ENCODE measurements around the gene FLG. TPM values are rescaled to one million over a fixed set of nuclear protein-coding genes. Genes with fewer than 3 reads are reported as not detected.

Gene FLG
- total and polyA plus RNA-seq, 2 of the 4 experiments (the other 2 are of a cell fraction), result under 0.01 TPM; not detected in 1

GRCh38 chr1:152343006-152343405 lies 18.0 kb upstream of the FLG start:
- intact Hi-C loops (cut with micrococcal nuclease) (no loop called here), dilution Hi-C loops (cut with HindIII; ENCODE audit: low sequenced_read_pairs, unreplicated experiment) (no loop called here), in situ Hi-C loops (cut with MboI; ENCODE audit: low sequenced_read_pairs) (no loop called here)
- Histone ChIP-seq H3K9me1 (ENCODE audit: insufficient read depth, low read length) (no peaks in the 10 kb centered on the region), H3K79me1 (ENCODE audit: low read depth in 1 of 2, low read length in 2 of 2) (no peaks in the 10 kb centered on the region), H4K20me1 (ENCODE audit: insufficient read depth, low read length) (no peaks in the 10 kb centered on the region), H2AFZ (replicated peaks; ENCODE audit: low read length, poor library complexity) (no peak overlapping the region), H3K27me3 (ENCODE audit: control insufficient read depth, insufficient read depth, low read length) (no peaks in the 10 kb centered on the region), H3K56ac (ENCODE audit: extremely low read depth, insufficient read depth, low read length) (no peak overlapping the region), H2BK15ac (ENCODE audit: low read depth, low read length) (no peak overlapping the region), H2BK20ac (ENCODE audit: low read depth, low read length) (no peak overlapping the region), H3K4me2 (ENCODE audit: low read depth, low read length) (no peak overlapping the region), H3K27ac (ENCODE audit: insufficient read depth, low read length) (no peak overlapping the region), H3K23ac (ENCODE audit: low read depth, low read length) (no peak overlapping the region), H3K4me3 (ENCODE audit: insufficient read depth, low read depth, low read length) (no peak overlapping the region), H3K9me3 (ENCODE audit: control insufficient read depth, insufficient read depth, low read length) (no peaks in the 10 kb centered on the region), H3K4me1 (ENCODE audit: control insufficient read depth, insufficient read depth, low read length) (no peaks in the 10 kb centered on the region), H4K5ac (ENCODE audit: low read depth, low read length) (no peak overlapping the region), H2BK5ac (ENCODE audit: low read depth, low read length, poor library complexity, severe bottlenecking) (no peak overlapping the region), H3K14ac (replicated peaks; ENCODE audit: low read depth, low read length) (no peak overlapping the region), H4K8ac (ENCODE audit: low read depth in 2 of 2, low read length in 2 of 2) (no peak overlapping the region), H3K9ac (ENCODE audit: low read depth, low read length) (no peak overlapping the region), H3K36me3 (ENCODE audit: control insufficient read depth, insufficient read depth, low read length) (no peaks in the 10 kb centered on the region), H2AK9ac (replicated peaks; ENCODE audit: low read depth, low read length, poor library complexity) (no peak overlapping the region), H4K91ac (ENCODE audit: insufficient read depth, low read depth, low read length) (no peak overlapping the region), H3K4ac (ENCODE audit: low read depth, low read length) (no peak overlapping the region), H2BK120ac (ENCODE audit: low read depth, low read length) (no peak overlapping the region), H2AK5ac (ENCODE audit: low read depth, low read length) (no peak overlapping the region), H3K18ac (ENCODE audit: low read depth, low read length) (no peak overlapping the region)
- no peak for DNase-seq
- ChIA-PET POLR2A (ENCODE audit: unreplicated experiment) (no interaction called here), CTCF (interaction anchor here (1.2 kb wide), 1 partner anchor 115 kb away, joined by 4 read pairs; no protein-coding TSS in a partner anchor)
- 20% methylated on average over 1 of the region's 3 CpGs; no CpG with 5 or more reads in 1 of the 2 experiments for WGBS, 2 experiments (ENCODE audit: extremely low coverage in 2 of 2, insufficient read length in 1 of 2)
- BruUV-seq (replicated peaks), result no TSS peak
- no peak for TF ChIP-seq ELK1 (IDR thresholded peaks at IDR 0.05; ENCODE audit: borderline replicate concordance, low read depth, low read length)
- TF ChIP-seq MAZ (IDR thresholded peaks at IDR 0.05; ENCODE audit: borderline replicate concordance, low read depth, low read length), result no peak
- TF ChIP-seq RFX5 (IDR thresholded peaks at IDR 0.05; ENCODE audit: low read depth, low read length), result no peak
- no peak for TF ChIP-seq CEBPB (IDR thresholded peaks at IDR 0.05; ENCODE audit: low read depth, low read length)
- no peak for TF ChIP-seq POLR2A (IDR thresholded peaks at IDR 0.05; ENCODE audit: low read depth, low read length)
- no peak for TF ChIP-seq NFE2L2 (IDR thresholded peaks at IDR 0.05; ENCODE audit: low read depth, low read length)
- no peak for TF ChIP-seq FOS (IDR thresholded peaks at IDR 0.05; ENCODE audit: low read depth, low read length)
- TF ChIP-seq, protein P1, sequence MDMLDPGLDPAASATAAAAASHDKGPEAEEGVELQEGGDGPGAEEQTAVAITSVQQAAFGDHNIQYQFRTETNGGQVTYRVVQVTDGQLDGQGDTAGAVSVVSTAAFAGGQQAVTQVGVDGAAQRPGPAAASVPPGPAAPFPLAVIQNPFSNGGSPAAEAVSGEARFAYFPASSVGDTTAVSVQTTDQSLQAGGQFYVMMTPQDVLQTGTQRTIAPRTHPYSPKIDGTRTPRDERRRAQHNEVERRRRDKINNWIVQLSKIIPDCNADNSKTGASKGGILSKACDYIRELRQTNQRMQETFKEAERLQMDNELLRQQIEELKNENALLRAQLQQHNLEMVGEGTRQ (IDR thresholded peaks at IDR 0.05; ENCODE audit: low read depth, low read length), result no peak
- TF ChIP-seq RCOR1 (IDR thresholded peaks at IDR 0.05; ENCODE audit: insufficient replicate concordance, low read length), result no peak
- TF ChIP-seq MAFK (IDR thresholded peaks at IDR 0.05; ENCODE audit: low read depth, low read length), result no peak
- TF ChIP-seq CHD1 (IDR thresholded peaks at IDR 0.05; ENCODE audit: low read depth, low read length), result no peak
- no peak for TF ChIP-seq SMC3 (IDR thresholded peaks at IDR 0.05; ENCODE audit: low read depth, low read length)
- TF ChIP-seq, protein P2, sequence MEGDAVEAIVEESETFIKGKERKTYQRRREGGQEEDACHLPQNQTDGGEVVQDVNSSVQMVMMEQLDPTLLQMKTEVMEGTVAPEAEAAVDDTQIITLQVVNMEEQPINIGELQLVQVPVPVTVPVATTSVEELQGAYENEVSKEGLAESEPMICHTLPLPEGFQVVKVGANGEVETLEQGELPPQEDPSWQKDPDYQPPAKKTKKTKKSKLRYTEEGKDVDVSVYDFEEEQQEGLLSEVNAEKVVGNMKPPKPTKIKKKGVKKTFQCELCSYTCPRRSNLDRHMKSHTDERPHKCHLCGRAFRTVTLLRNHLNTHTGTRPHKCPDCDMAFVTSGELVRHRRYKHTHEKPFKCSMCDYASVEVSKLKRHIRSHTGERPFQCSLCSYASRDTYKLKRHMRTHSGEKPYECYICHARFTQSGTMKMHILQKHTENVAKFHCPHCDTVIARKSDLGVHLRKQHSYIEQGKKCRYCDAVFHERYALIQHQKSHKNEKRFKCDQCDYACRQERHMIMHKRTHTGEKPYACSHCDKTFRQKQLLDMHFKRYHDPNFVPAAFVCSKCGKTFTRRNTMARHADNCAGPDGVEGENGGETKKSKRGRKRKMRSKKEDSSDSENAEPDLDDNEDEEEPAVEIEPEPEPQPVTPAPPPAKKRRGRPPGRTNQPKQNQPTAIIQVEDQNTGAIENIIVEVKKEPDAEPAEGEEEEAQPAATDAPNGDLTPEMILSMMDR (conservative IDR thresholded peaks at IDR 0.05; ENCODE audit: low read depth, low read length), result no peak
- TF ChIP-seq MXI1 (IDR thresholded peaks at IDR 0.05; ENCODE audit: borderline replicate concordance, low read depth, low read length), result no peak
- no peak for TF ChIP-seq RAD21 (IDR thresholded peaks at IDR 0.05; ENCODE audit: low read length)
- TF ChIP-seq BHLHE40 (IDR thresholded peaks at IDR 0.05; ENCODE audit: low read depth, low read length), result no peak
- ATAC-seq (ENCODE audit: low read depth), result no peak

Measured in IMR-90 (cell line).